Measurements from ENCODE around the gene TRPV3. TPM values are rescaled to one million over a fixed set of nuclear protein-coding genes. Genes with fewer than 3 reads are reported as not detected.
"Not testable (repeated sequence)": the region's sequence is repeated elsewhere in the genome, so short reads cannot be mapped to it uniquely, and the experiment has no call there.

Gene TRPV3
- total and polyA plus RNA-seq, 8 donors = 0.21 to 0.99 (median 0.50) TPM

DNA sequence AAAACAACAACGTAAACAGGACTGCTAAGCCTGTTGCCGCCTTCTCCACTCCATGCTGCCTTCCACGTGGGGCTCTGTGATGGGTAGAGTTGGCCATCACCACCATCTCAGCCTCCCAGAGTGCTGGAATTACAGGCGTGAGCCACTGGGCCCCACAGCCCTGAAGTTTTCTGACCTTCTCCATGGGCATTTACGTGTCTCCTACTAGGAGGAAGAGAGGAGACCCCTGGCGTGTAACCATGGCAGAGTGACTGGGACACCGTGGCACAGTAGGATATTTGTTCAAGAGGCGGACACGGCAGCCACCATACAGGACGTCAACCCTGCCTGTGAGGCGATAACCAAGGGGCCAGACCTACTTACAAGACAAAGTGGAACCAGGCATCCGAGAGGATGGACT is 31.1 kb downstream of the TRPV3 start:
- Histone ChIP-seq H3K36me3 (no peaks in the 10 kb centered on the region), H3K27ac (no peak overlapping the region), H3K9me3 (no peaks in the 10 kb centered on the region), H3K4me1 (no peaks in the 10 kb centered on the region), H3K4me3 (no peak overlapping the region), H3K27me3 (no peaks in the 10 kb centered on the region)
- DNase-seq (no peak), FAIRE-seq (no peak), ATAC-seq (no peak)
- 81 to 84% methylated on average over 12 of the region's 12 CpGs for WGBS, 2 donors
- TF ChIP-seq, protein P1, sequence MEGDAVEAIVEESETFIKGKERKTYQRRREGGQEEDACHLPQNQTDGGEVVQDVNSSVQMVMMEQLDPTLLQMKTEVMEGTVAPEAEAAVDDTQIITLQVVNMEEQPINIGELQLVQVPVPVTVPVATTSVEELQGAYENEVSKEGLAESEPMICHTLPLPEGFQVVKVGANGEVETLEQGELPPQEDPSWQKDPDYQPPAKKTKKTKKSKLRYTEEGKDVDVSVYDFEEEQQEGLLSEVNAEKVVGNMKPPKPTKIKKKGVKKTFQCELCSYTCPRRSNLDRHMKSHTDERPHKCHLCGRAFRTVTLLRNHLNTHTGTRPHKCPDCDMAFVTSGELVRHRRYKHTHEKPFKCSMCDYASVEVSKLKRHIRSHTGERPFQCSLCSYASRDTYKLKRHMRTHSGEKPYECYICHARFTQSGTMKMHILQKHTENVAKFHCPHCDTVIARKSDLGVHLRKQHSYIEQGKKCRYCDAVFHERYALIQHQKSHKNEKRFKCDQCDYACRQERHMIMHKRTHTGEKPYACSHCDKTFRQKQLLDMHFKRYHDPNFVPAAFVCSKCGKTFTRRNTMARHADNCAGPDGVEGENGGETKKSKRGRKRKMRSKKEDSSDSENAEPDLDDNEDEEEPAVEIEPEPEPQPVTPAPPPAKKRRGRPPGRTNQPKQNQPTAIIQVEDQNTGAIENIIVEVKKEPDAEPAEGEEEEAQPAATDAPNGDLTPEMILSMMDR (IDR thresholded peaks at IDR 0.05) = no peak
- intact Hi-C loops (cut with DNase I) = no loop called here

DNA sequence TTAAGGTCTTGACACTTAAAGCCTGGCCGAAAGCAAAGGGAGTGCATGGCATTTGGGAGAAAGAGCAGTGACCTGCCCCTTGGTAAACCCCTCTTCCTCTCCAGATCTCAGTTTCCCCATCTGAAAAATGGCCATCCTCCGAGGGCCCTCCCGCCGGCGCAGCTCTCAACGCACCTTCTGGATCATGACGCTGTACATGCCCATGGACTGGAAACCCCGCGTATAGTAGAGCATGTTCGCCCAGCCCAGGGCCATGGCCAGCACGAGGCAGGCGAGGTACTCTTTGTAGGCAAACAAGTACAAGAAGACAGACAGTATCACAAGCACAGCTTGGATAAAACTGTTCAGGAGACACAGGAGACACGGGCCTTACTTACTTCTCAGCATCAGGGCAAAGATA is 33.6 kb downstream of the TRPV3 start:
- no peak for DNase-seq
- H3K4me3 ChIP-seq = no peak overlapping the region
- no peaks in the 10 kb centered on the region for H3K9me3 ChIP-seq
- no peaks in the 10 kb centered on the region for H3K27me3 ChIP-seq
- no peak overlapping the region for H3K27ac ChIP-seq
- no peak for ATAC-seq
- no peak for FAIRE-seq
- TF ChIP-seq, protein P1 (IDR thresholded peaks at IDR 0.05) = no peak
- intact Hi-C loops (cut with DNase I) = no loop called here
- no peaks in the 10 kb centered on the region for H3K4me1 ChIP-seq
- WGBS, 2 donors = 87 to 88% methylated on average over 13 of the region's 13 CpGs
- no peaks in the 10 kb centered on the region for H3K36me3 ChIP-seq

DNA sequence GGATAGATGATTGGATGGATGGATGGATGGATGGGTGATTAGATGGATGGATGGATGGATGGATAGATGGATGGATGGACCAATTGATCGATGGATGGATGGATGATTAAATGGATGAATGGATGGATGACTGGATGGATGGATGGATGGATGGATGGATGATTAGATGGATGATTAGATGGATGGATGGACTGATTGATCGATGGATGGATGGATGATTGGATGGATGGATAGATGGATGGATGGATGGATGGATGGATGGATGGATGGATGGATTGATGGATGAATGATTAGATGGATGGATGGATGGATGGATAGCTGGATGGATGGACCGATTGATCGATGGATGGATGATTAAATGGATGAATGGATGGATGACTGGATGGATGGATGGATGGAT is 38.1 kb downstream of the TRPV3 start:
- H3K27me3 ChIP-seq; H3K36me3 ChIP-seq; H3K4me1 ChIP-seq; ATAC-seq; DNase-seq; FAIRE-seq; H3K27ac ChIP-seq; intact Hi-C loops (cut with DNase I); H3K4me3 ChIP-seq; H3K9me3 ChIP-seq: not testable (repeated sequence)
- WGBS, 2 donors = 78 to 92% methylated on average over 4 of the region's 4 CpGs

DNA sequence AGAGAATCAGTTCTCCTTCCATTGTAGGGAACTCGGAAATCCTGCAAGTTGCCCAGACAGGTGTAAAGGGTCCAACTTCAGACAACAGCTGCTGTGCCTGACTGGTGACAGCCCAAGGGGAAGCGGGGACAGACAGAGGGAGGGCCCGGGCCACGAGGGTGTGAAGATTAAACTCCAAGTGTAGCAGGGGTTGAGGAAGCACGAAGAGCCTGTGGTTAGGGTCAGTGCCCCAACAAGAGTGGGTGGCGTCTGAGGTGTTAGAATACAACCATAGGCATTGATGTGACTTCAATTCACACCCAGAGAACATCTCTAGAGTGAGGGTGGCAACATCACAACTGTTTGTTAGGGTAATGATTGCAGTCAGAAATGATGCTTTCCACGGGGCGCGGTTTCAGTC is 42.7 kb downstream of the TRPV3 start:
- Histone ChIP-seq H3K27me3 (no peaks in the 10 kb centered on the region), H3K27ac (no peak overlapping the region), H3K4me3 (no peak overlapping the region), H3K4me1 (peaks cover 6 to 16% (median 13%) of the 10 kb centered on the region in 3 donors), H3K9me3 (no peaks in the 10 kb centered on the region), H3K36me3 (no peaks in the 10 kb centered on the region)
- intact Hi-C loops (cut with DNase I) = no loop called here
- 84 to 87% methylated on average over 9 of the region's 9 CpGs for WGBS, 2 donors
- no peak for FAIRE-seq
- ATAC-seq = no peak
- TF ChIP-seq, protein P1 (IDR thresholded peaks at IDR 0.05) = no peak
- DNase-seq = no peak

DNA sequence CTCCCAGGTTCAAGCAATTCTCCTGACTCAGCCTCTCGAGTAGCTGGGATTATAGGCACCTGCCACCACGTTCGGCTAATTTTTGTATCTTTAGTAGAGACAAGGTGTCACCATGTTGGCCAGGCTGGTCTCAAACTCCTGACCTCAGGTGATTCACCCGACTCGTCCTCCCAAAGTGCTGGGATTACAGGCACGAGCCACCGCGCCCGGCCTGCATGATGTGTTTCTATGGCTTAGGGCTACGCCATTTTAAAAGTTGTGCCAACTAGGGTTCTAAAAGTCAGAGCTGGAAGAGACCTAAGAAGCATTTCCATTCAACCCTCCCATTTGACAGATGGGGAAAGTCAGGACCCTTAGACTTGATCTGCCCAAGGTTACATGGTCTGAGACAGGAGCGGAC is 43.4 kb downstream of the TRPV3 start:
- H3K4me3 ChIP-seq; H3K9me3 ChIP-seq; ATAC-seq; FAIRE-seq; intact Hi-C loops (cut with DNase I); H3K27me3 ChIP-seq; DNase-seq; H3K36me3 ChIP-seq; H3K27ac ChIP-seq: not testable (repeated sequence)
- peaks cover 6 to 16% (median 13%) of the 10 kb centered on the region in 3 donors for H3K4me1 ChIP-seq
- WGBS, 2 donors = 89 to 96% methylated on average over 11 of the region's 11 CpGs

DNA sequence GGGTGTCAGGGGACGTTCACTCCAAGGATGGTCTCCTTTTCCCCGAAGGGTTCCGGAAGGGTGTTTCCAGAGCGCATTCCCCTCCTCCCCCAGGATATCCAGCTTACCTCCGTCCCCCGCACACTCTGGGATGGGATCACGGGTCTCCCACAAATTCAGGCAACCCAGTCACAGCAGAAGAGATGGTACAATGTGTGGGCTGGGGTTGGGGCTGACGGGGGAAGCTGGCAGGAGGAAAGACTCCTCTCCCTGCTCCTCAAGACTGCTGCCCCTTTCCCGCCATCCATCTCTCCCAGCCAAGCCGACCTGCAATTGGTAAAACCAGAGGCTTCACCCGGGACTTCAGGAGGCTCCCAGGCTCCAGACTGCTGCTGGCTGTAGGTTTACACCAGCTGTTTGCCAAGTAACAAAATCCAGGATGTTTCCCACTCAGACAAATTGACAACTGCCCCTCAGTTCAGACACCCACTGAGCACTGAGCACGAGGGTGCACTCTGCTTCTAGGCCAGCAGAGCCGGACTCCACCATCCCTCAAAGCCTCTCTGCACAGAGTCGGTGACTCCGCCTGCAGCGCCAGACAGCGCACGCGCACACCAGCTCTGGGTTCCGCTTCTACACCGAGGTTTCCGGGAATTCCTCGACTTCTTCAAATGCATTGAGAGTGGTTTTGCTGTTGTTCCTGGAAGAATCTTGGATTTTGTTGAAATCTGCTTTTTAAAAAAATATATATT is 44.1 kb downstream of the TRPV3 start:
- Histone ChIP-seq H3K4me3 (no peak overlapping the region), H3K4me1 (peaks cover 6 to 16% (median 13%) of the 10 kb centered on the region in 3 donors), H3K36me3 (no peaks in the 10 kb centered on the region), H3K9me3 (no peaks in the 10 kb centered on the region), H3K27me3 (no peaks in the 10 kb centered on the region), H3K27ac (peak overlapping the region; percentile 57 to 77 (median 72))
- ATAC-seq = peak in 2 of 4 donors; percentile 17 to 18
- no peak for FAIRE-seq
- no peak for DNase-seq
- TF ChIP-seq, protein P1 (IDR thresholded peaks at IDR 0.05) = no peak
- WGBS, 2 donors = 80 to 84% methylated on average over 23 of the region's 23 CpGs
- intact Hi-C loops (cut with DNase I) = no loop called here
